IPS-15b (cell line): ENCODE measurements around the gene POPDC3.
"Not testable (repeated sequence)": the region's sequence is repeated elsewhere in the genome, so short reads cannot be mapped to it uniquely, and the experiment has no call there.

Experiments
- H3K27me3 ChIP-seq: one replicate; pipeline ENCODE4 v1.6.1; 2013; ENCODE audit warnings: low read length; ENCODE audit not compliant: control insufficient read depth, insufficient read depth
- H3K36me3 ChIP-seq: one replicate; pipeline ENCODE4 v1.6.1; 2013; ENCODE audit warnings: low read length; ENCODE audit not compliant: control insufficient read depth, insufficient read depth
- H3K4me1 ChIP-seq: one replicate; pipeline ENCODE4 v1.6.1; 2013; ENCODE audit warnings: mild to moderate bottlenecking, low read length; ENCODE audit not compliant: control insufficient read depth, insufficient read depth
- H3K4me3 ChIP-seq: one replicate; pipeline ENCODE4 v1.5.1; 2013; ENCODE audit warnings: low read depth, low read length
- H3K9ac ChIP-seq: one replicate; pipeline ENCODE4 v1.6.1; 2013; ENCODE audit warnings: low read depth, mild to moderate bottlenecking, low read length
- H3K9me3 ChIP-seq: one replicate; pipeline ENCODE4 v1.6.1; 2013; ENCODE audit warnings: mild to moderate bottlenecking, low read length; ENCODE audit not compliant: control insufficient read depth, insufficient read depth

The POPDC3 gene

GRCh38 chr6:105179244-105180065 is at the start of gene POPDC3:
Gene POPDC3, minus strand, starts transcription at chr6:105180014. Its CDS starts 18,105 bp downstream, at chr6:105161909.
- Histone ChIP-seq H3K4me1 (peaks cover 22% of the 10 kb centered on the region), H3K27me3 (no peaks in the 10 kb centered on the region), H3K36me3 (no peaks in the 10 kb centered on the region), H3K9ac (peak within 1 kb of the TSS; percentile 65), H3K9me3 (no peaks in the 10 kb centered on the region), H3K4me3 (peak within 1 kb of the TSS; percentile 72)

- Histone ChIP-seq H3K9me3 (no peaks in the 10 kb centered on the region), H3K36me3 (no peaks in the 10 kb centered on the region), H3K27me3 (no peaks in the 10 kb centered on the region), H3K4me1 (no peaks in the 10 kb centered on the region), H3K4me3 (no peak overlapping the region), H3K9ac (no peak overlapping the region)
Observed at GRCh38 chr6:105227295-105227767, 47.5 kb upstream of the POPDC3 start.

GRCh38 chr6:105226598-105227294 is 46.9 kb upstream of the POPDC3 start:
- H3K4me3 ChIP-seq, result no peak overlapping the region
- H3K9me3 ChIP-seq, result no peaks in the 10 kb centered on the region

GRCh38 chr6:105223242-105223641 is 43.4 kb upstream of the POPDC3 start:
- Histone ChIP-seq H3K36me3 (no peaks in the 10 kb centered on the region), H3K9me3 (no peaks in the 10 kb centered on the region), H3K9ac (no peak overlapping the region), H3K27me3 (no peaks in the 10 kb centered on the region), H3K4me1 (no peaks in the 10 kb centered on the region), H3K4me3 (no peak overlapping the region)

More at GRCh38 chr6:105226598-105227294, 46.9 kb upstream of the POPDC3 start:
- no peaks in the 10 kb centered on the region for H3K27me3 ChIP-seq
- no peak overlapping the region for H3K9ac ChIP-seq
- no peaks in the 10 kb centered on the region for H3K4me1 ChIP-seq
- H3K36me3 ChIP-seq, result no peaks in the 10 kb centered on the region

- H3K36me3 ChIP-seq, H3K27me3 ChIP-seq, H3K9me3 ChIP-seq, H3K4me3 ChIP-seq, H3K9ac ChIP-seq, H3K4me1 ChIP-seq: not testable (repeated sequence)
Observed at GRCh38 chr6:105221219-105221618, 41.4 kb upstream of the POPDC3 start.

GRCh38 chr6:105220186-105220585 is 40.4 kb upstream of the POPDC3 start:
- Histone ChIP-seq H3K9me3 (no peaks in the 10 kb centered on the region), H3K4me3 (no peak overlapping the region), H3K9ac (no peak overlapping the region)

GRCh38 chr6:105219218-105219617 is 39.4 kb upstream of the POPDC3 start:
- not testable (repeated sequence) for H3K36me3 ChIP-seq, H3K9ac ChIP-seq, H3K27me3 ChIP-seq, H3K4me3 ChIP-seq, H3K4me1 ChIP-seq, H3K9me3 ChIP-seq

More at GRCh38 chr6:105220186-105220585, 40.4 kb upstream of the POPDC3 start:
- Histone ChIP-seq H3K36me3 (no peaks in the 10 kb centered on the region), H3K27me3 (no peaks in the 10 kb centered on the region), H3K4me1 (no peaks in the 10 kb centered on the region)

- H3K4me3 ChIP-seq, result no peak overlapping the region
- H3K9ac ChIP-seq, result no peak overlapping the region
- H3K27me3 ChIP-seq, result no peaks in the 10 kb centered on the region
- H3K9me3 ChIP-seq, result no peaks in the 10 kb centered on the region
- no peaks in the 10 kb centered on the region for H3K36me3 ChIP-seq
- H3K4me1 ChIP-seq, result no peaks in the 10 kb centered on the region
Observed at GRCh38 chr6:105215506-105215905, 35.7 kb upstream of the POPDC3 start.

GRCh38 chr6:105214668-105215067 is 34.9 kb upstream of the POPDC3 start:
- Histone ChIP-seq H3K36me3 (no peaks in the 10 kb centered on the region), H3K9ac (no peak overlapping the region), H3K27me3 (no peaks in the 10 kb centered on the region), H3K4me1 (no peaks in the 10 kb centered on the region), H3K9me3 (no peaks in the 10 kb centered on the region), H3K4me3 (no peak overlapping the region)

GRCh38 chr6:105213272-105213671 is 33.5 kb upstream of the POPDC3 start:
- Histone ChIP-seq H3K36me3 (no peaks in the 10 kb centered on the region), H3K4me1 (no peaks in the 10 kb centered on the region), H3K27me3 (no peaks in the 10 kb centered on the region), H3K9ac (no peak overlapping the region), H3K4me3 (no peak overlapping the region), H3K9me3 (no peaks in the 10 kb centered on the region)

GRCh38 chr6:105212587-105212986 is 32.8 kb upstream of the POPDC3 start:
- H3K9ac ChIP-seq, result no peak overlapping the region
- no peaks in the 10 kb centered on the region for H3K36me3 ChIP-seq
- no peak overlapping the region for H3K4me3 ChIP-seq
- no peaks in the 10 kb centered on the region for H3K27me3 ChIP-seq
- no peaks in the 10 kb centered on the region for H3K9me3 ChIP-seq
- H3K4me1 ChIP-seq, result no peaks in the 10 kb centered on the region

- no peaks in the 10 kb centered on the region for H3K9me3 ChIP-seq
- no peaks in the 10 kb centered on the region for H3K4me1 ChIP-seq
Observed at GRCh38 chr6:105211831-105212230, 32.0 kb upstream of the POPDC3 start.

More at GRCh38 chr6:105211831-105212230, 32.0 kb upstream of the POPDC3 start:
- no peaks in the 10 kb centered on the region for H3K27me3 ChIP-seq
- no peaks in the 10 kb centered on the region for H3K36me3 ChIP-seq
- no peak overlapping the region for H3K4me3 ChIP-seq
- H3K9ac ChIP-seq, result no peak overlapping the region
